Lung microvascular endothelial cell (primary cell): ENCODE data around the gene DTD2. TPM values are rescaled to one million over a fixed set of nuclear protein-coding genes. Genes with fewer than 3 reads are reported as not detected.
"Not testable (repeated sequence)": the region's sequence is repeated elsewhere in the genome, so short reads cannot be mapped to it uniquely, and the experiment has no call there.

ENCODE experiments used
- DNase-seq, 2 donors: peaks; one replicate each; pipeline versions ENCODE4 v3.0.0 to v3.0.0-alpha.2; 2010; ENCODE audit warnings: low read depth in 2 of 2
- total RNA-seq: library from RNA; depleted of rRNA; stranded (reverse); fragments of >200 nt; gene quantifications from 2 replicates; pipeline ENCODE4 v1.2.1, GENCODE V29; 2014

The DTD2 gene
- 16.1 and 19.8 TPM in 2 replicates for total RNA-seq

DNA sequence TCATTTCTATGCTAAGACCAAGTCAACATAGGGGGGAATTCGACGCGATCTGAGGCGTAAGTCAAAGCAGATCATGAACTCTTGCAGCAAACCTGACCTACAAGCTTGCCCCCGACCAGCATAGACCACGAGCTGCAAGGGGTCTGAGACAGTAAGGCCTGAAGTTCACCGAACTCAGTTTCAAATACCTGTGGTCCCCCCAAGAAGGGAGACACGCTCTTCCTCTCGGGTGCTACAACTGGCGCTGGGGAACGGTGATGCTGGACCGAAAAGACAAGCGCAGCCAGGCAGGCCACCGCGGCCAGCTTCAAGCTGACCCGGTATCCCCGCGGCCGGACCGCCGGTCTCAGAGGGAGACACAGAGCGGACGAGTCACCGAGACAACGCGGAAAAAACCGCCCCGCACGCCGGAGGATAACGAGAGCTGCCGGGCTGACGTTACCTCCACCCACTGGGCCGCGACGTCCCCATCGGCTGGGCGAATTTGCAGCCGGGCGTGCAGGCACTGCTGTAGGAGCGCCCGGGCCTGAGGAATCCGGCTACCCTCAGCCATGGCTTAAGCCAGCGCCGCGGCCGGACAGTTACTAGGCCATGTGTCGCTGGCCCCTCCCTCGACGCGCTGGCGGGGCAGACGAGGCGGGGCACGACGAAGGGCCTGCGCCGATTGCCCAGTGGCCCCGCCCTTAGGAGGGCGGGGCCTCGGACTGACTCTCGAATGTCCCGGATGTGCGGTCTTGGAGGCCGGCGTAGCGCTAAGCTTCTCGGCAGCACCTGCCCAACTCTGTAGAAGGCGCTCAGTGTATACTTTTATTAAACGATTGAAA lies at the start of gene DTD2:
TSS of gene DTD2 (minus strand) at position 666 of the 824 bp plus-strand sequence. CDS start at position 553, 113 bp downstream.
- peak; percentile 94 to 95 for DNase-seq

DNA sequence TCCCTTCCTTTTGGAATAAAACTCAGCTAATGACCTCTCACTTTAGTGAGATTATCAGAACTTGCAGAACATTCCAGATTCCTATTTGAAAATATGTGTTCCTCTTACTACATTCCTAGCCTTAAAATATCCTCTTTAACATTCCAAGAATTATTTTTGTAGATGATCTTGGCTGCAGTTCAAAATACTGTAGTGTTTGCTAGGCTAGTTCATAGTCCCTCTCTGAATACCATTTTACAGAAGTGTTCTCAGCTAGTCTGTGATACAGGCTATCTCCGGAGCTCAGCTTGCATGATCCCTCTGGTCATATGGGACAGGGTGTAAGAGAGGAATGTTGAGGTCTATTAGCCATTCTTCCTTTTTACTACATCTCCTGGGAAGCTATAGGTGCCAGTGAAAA lies 48.1 kb upstream of the DTD2 start:
- peak in 1 of 2 donors; percentile 5 for DNase-seq

DNA sequence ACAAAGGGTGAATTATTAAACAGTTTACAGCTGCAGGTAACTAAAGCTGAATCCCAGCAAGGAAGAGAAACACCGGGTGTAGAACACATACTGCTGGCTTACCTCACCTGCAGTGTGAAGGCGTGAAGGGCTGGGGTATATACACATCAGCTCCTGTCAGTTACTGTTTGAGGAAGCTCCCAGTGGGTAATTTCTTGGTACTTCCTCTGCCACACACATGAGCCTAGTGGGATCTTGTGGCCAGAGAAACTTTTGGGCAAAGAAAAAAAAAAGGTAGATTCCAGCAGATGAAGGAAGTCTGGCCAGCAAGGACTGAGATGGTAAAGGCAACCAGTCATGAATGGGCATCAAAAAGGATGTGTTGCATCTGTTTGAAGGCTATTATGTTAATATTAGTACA lies 44.6 kb upstream of the DTD2 start:
- DNase-seq, result no peak

DNA sequence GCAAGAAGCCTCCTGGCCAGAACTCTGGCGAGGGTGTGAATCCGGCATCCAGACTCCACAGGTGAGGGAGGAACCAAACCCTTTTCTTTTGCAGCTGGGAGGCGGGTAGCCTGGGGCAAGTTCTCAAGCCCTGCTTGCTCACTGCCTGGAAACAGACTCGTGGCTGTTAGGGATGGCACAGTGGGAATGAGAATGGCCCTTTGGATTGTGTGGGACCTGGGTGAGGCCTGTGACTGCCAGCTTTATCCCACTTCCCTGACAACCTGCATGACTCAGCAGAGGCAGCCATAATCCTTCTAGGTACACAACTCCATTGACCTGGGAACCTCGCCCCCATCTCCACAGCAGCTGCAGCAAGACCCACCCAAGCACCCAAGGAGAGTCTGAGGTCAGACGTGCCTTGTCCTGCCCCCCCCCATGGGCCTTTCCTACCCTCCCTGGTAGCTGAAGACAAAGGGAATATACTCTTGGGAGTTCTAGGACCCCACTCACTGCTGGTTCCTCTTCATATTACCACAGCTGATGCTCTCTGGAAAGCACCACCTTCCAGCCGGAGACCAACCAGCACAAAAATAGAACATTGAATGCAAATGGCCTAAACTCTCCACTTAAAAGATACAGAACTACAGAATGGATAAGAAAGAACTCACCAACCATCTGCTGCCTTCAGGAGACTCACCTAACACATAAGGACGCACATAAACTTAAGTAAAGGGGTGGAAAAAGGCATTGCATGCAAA lies 35.6 kb upstream of the DTD2 start:
- no peak for DNase-seq

DNA sequence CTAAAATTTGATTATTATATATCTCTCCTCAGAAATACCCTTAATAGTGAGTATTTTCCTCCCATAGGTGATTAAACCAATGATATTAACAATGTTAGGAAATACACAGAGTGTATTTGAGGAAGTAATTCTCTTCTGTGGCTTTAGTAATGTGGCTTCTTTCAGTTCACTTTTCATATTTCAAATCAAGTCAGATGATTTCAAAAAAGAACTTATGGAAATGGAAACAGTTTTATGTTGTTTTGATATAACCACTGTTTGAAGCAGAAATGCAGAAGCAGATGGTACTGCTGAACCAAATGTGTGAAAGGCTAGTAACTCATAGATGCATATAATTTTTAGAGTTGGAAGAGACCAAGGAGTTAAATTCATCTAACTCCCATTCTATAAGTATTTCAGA lies 32.4 kb upstream of the DTD2 start:
- DNase-seq, result no peak

DNA sequence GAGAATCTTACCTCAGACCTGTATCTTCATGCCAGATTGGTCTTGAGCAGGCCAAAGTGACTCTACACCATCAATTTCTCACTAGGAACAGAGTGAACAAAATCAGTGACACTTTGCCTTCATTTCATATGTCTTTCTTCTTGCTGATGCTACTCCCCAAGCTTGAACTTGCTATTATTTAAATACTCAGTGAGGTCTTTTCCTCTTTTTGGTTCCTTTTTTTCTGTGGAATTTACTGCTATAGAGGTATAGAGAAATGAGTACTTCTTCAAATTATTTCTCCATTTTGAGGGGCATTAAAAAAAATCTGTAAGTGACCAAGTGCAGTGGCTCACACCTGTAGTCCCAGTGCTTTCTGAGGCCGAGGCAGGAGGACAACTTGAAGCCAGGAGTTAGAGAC lies 30.6 kb upstream of the DTD2 start, which contains the start of gene GPR33:
TSS of gene GPR33 (minus strand) at position 154 of the 400 bp plus-strand sequence. CDS start 4,074 bp downstream, outside the sequence.
- no peak for DNase-seq

DNA sequence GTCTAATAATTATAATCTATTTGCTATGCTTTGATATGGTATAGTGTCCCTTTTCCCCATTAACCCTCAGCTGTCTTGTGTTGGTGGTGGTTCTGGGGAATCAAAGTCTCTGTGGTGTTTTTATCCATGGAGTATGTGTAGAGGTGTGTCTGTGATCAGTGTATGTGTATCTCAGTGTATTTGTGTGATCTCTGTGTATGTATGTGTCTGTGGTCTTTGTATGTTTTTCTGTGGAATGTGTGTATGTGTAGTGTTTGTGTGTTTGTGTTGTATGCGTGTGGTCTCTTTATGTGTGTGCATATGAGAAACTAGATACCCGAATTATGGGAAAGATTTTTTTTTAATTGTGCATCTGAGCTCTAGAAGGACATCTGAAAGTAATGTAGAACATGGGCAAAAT lies 29.5 kb upstream of the DTD2 start:
- DNase-seq, result no peak

DNA sequence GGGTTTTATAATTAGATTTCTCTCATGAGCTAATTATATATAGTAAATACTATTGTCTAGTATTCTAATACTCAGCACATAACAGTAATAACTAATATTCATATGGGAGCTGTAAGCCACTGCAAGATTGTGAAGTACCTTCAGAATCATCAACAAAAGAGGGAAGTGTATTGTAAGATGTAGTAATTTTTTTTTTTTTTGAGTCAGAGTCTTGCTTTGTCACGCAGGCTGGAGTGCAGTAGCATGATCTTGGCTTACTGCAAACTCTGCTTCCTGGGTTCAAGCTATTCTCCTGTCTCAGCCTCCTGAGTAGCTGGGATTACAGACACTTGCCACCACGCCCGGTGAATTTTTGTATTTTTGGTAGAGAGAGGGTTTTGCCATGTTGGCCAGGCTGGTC lies 27.4 kb upstream of the DTD2 start:
- DNase-seq, result no peak

DNA sequence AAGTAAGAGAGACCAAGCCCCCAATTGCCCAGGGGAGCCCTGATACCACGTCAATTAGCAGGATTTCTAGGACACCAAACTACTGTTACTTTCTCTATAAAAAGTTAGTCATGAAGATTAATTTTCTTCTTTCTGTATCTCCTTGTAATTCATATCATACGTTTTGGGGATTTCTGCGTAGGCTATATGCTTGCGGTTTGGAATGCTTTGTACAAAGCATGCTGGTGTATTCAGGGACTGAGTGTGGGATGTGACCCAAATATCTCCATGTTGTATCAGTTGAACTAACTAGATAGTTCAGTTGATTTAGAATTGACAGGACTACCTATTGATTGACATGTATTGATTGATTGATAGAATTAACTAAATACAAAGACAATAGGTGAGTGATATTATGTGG lies 22.9 kb upstream of the DTD2 start:
- DNase-seq, result no peak

DNA sequence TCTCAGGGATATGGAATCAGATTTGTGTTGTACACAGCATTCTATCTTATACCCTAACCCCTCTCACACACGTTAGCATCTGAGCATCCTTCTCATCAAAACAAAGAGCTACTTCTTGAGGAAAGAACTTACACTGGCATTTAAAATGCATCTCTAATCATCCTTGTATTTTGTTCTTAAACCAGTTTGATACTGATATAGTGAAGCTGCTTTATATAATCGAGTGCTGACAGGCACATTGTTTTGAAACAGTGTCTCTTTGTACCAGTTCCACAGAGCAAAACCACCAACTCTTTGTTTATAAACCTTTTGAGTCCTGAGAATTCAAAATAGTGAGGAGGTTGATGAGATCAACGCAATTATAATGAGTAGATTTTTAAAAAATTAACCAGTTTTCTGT lies 21.7 kb upstream of the DTD2 start:
- no peak for DNase-seq

DNA sequence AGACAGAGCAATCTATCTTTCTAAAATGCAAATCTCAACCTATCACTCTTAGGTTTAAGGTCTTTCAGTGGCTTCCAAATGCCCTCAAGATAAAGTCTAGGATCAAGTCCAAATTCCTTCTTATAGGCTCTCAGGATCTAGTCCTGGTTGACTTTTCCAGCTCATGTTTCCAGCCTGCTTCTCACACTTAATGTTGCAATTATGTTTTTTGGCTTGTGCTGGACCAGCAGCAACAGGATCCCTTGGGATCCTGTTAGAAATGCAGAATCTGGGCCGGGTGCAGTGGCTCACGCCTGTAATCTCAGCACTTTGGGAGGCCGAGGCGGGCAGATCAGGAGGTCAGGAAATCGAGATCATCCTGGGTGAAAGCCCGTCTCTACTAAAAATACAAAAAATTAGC lies 19.9 kb upstream of the DTD2 start:
- no peak for DNase-seq

DNA sequence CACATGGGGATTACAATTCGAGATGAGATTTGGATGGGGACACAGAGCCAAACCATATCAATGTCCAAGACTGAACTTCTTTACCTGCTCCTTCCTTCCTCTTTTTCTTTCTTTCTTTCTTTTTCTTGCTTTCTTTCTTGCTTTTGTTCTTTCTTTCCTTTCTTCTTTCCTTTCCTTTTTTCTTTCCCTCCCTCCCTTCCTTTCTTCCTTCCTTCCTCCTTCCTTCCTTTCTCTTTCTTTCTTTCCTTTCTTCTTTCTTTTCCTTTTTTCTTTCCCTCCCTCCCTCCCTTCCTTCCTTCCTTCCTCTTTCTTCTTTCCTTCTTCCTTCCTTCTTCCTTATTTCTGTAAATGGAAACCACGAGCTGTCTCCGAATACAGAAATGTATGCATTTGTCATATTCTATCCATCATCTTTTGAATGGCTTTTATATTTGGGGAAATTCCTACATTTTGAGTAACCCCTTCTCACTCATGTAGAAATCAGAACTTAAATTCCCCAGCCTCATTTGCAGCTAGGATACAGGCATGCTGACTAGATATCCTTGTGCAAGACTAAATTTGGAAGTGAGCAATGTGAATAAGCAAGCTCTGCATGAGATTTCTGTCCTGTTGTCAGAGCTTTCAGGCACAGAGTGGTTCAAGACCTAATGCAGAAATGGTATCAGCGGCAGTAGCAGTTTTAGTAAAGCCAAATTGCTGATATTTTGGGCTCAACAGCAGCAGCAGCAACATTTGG lies 19.0 kb upstream of the DTD2 start:
- no peak for DNase-seq

DNA sequence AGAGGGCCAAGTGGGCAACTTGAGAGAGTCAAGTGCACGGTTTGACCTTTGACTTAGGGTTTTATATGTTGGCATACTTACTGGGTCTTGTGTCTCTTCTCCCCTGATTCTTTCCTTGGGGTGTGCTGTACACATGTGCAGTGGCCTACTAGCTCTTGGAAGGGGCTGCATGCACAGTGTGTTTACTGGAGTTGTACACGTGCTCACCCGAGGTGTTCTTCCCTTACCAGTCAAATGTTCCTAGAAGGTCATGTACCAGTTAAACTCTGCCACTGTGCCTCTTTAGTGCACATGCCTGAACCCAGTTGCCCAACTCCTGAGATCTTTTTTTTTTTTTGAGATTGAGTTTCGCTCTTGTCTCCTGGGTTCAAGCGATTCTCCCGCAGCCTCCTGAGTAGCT lies 9.2 kb upstream of the DTD2 start:
- no peak for DNase-seq

DNA sequence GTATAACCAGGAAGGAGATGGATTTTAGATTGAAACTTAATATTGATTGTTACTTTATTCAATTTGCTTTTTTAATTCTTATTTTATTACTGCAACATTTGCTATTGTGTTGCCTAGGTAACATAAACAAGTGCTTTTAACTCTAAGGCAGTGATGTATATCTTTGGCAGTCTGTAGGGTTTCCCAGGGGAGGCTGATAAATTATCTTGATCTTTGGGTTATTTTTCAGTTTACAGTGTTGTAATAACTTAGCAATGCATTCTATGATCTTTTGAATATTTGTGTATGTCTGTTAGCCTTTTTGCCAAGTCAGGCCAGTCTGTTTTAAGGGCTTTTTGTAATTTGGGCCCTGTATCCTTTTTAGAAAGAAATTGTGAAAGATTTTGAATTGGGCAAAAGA lies 7.8 kb upstream of the DTD2 start:
- DNase-seq, result peak in 1 of 2 donors; percentile 2

DNA sequence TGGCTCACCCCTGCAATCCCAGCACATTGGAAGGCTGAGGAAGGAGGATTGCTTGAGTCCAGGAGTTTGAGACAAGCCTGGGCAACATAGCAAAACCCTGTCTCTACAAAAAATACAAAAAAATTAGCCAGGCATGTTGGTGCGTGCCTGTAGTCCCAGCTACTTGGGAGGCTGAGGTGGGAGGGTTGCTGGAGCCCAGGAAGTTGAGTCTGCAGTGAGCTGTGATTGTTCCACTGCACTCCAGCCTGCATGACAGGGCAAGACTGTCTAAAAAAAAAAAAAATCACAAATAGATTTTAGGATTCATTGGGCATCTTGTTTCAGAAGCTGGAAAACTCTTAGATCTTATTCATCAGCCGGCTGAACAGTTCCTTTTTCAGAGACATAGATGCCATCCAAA lies 5.1 kb upstream of the DTD2 start:
- not testable (repeated sequence) for DNase-seq

DNA sequence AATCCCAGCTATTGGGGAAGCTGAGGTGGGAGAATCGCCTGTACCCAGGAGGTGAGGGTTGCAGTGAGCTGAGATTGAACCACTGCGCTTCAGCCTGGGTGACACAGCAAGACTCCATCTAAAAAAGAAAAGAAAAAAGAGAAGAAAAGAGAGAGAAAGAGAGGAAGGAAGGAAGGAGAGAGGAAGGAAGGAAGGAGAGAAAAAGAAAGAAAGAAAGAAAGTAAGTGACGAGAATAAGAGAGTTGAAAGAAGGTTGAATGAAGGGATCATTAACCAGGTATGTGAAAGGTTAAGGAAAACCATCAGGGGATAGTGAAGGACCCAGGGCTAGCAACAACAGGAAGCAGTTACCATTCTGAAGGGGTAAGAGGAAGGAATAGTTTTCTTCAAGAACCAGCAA lies 4.2 kb upstream of the DTD2 start:
- DNase-seq, result no peak

DNA sequence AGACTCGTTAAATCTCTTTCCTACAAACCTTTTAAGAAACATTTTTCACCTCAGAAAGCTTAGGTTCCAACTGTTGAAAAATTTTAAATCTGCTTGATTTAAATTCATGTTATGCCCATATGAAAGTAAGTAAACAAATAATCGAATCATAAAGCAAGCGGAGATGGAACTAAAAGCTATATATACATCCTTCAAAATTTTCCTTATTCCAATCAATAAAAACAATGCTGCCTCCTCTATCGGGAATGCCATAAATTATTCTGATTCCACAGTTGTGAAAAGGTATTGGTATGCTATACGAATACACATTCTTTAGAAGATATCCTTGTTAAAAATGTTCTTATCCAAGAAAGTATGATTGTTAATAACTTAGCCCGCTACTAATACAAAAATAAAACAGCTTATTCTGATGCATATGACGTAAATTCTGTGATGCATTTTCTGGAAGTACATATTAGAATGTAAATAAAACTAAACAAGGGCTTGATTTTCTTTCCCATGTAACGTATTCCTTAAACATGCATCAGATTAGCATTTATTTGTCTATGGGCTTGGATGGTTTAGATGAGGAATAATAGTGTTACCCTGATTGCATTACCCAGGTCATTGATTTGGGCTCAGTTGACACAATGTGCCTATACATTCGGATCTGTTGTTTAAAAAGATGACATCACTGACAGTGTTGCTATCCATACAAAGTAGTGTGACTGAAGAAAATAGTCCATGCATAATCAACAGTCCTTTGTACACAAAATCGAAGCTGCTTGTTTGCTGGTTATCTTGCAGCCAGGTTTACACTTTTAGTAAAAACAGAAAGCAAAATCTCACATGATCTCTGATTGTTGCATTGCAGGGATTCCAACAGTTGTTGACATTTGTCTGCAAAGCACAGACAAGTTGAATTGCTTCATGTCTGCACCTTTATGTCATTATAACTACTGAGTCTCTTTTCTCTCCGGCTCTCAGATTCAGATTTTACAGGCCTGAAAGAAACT lies 656 bp upstream of the DTD2 start:
- DNase-seq, result peak in 1 of 2 donors; percentile 15

DNA sequence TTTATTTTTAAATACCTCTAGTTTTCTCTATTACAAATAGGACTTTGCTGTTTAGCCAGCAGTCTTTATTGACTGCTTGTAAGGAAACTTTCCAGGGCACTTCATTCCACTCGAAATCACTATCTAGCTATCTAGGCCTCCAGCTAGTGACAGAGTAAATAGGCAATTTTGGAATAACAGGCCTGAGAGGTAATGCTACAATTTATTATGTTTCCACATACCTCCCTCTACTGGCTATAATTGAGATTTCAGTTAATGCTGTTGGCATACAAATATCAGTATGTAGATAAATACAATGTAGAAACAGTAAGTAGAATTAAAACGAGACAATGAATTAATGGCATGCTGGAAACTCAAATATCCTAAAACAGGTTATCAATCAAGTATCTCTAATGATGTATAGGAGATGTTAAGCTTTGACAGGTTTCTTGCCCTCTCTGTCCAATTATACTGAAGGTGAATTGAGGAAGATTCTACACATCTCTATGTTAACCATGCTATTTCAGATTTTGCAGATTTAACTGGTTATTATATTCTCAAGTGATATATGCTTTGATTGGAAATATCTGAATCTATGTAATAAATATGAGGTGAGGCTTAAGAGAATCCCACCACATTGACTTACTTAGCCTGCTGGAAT lies 7.2 kb downstream of the DTD2 start:
- DNase-seq, result peak; percentile 40 to 67

DNA sequence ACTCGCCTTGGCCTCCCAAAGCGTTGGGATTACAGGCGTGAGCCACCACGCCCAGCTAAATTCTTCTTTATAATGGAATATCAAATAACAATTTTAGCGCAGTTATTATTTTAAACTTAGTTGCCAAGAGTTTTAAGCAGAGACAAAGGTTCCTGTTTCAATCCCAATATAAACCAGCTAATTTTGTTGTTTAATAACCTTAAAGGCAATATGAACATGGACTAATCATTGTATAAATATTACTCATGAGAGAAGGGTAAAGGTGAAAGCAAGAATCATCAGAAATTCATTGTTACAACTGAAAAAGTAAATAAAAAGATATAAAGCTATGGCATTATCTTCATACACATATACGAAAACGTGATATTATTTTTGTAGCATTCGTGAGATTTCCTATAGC lies 8.2 kb downstream of the DTD2 start:
- DNase-seq, result no peak

DNA sequence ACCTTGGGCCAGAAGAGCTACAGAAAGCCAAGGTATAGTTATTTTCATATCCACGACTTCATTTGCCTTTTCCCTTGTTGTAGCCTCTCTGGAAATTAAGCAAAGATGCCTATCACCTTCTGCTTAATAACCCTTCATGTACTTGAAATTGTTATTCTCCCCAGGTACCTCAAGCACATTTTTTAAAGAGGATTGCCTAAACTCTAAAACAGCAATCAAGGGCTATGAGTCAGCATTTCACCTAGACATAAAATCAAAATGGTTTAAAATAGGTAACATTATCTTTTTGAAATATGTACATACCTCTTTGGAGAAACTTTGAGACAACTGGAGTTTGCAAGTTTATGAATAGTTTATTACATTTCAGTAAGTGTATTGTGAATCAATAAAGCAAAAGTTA lies 11.6 kb downstream of the DTD2 start:
- no peak for DNase-seq
